Retina (tissue), 1 donor: ENCODE data around the gene CENPO.
"Not testable (repeated sequence)": the region's sequence is repeated elsewhere in the genome, so short reads cannot be mapped to it uniquely, and the experiment has no call there.

Experiments used
- DNase-seq: peaks from one replicate; pipeline ENCODE4 v3.0.0-alpha.2; 2016

The CENPO gene

DNA sequence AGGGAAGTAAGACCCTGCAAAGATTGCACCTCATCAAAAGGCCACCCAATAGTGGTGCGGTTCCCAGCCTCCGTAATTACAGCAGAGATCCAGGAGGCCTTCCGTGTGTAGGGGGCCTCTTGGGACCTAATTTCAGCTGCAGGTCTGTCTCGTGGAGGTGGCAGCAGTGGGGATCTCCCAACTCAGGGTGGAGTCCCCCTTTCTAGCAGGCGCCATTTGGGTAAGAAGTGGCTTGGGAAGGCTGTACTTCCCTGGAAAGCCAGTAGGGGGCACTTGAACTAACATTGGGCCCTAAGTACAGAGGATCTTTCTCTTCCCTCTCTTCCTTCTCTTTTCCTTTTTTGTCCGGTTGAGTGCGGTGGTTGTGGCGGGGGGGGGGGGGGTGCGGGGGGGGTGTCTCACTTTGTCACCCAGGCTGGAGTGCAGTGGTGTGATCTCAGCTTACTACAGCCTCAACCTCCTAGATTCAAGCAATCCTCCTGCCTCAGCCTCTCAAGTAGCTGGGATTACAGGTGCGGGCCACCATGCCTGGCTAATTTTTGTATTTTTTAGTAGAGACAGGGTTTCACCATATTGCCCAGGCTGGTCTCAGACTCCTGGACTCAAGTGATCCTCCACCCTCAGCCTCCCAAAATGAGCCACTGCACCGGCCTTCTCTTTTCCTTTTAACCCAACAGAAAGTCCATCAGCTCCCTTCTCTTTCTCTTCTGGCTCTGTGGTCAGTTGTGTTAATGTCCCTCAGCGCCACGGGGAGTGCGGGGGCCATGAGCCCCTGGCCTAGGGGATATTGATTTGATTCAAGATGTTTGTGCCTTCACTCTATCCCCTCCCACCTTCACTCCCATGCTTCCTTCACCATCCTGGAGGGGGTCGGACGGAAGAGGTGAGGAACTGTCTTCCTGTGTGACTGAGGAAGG is 32.0 kb downstream of the CENPO start:
- no peak for DNase-seq

DNA sequence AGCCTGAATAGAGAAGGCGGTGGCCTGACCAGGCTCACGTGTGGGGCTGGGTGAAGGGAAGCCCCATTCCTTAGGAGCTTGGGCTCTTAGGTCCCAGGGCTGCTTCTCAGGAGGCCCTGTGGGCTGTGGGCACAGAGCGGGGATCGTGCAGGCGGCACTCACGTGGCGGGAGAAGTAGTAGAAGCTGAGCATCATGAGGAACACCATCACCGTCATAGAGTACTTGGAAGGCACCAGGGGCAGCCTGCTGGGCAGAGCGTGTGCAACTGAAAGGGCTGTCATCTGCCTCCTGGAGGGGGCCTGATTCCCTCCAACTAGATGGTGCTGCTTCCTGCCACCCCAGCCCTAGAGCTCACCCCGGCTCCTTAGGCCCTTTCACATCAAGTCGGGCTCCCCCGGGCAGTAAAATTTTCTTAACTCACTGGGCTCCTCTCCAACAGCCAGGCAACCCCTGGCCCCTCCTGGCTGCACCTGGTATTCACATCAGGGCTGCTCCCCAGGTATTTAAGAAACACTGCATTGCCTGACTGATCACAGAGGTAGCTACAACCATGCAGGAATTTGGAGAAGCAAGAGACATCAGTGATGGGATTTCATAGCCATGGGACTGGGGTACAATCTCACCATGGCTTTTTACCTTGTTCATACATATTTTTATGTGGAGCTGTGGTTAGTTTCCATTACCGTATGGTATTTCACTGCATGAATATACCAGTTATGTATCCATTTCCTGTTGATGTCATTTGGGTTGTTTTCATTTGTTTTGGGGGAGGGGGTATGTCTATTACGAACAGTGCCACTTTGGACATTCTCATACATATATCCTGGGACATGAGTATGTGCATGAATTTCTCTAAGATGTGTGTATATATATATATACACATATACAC is 32.9 kb downstream of the CENPO start:
- no peak for DNase-seq

DNA sequence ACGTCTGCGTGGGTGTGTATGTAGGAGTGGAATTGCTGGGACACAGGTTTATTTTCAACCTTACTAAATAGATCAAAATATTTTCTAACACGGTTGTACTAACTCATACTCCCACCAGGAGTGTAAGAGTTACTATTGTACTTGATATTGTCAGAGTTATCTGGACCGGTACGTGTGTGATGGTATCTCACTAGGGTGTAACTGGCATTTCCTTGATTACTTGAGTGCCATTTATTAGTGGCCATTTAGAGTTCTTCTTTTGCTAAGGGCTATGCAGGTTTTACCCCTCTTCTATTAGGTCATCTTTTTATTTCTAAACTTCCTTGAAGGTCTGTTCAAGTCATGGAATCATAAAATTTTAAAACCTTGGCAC is 33.5 kb downstream of the CENPO start:
- DNase-seq = no peak

DNA sequence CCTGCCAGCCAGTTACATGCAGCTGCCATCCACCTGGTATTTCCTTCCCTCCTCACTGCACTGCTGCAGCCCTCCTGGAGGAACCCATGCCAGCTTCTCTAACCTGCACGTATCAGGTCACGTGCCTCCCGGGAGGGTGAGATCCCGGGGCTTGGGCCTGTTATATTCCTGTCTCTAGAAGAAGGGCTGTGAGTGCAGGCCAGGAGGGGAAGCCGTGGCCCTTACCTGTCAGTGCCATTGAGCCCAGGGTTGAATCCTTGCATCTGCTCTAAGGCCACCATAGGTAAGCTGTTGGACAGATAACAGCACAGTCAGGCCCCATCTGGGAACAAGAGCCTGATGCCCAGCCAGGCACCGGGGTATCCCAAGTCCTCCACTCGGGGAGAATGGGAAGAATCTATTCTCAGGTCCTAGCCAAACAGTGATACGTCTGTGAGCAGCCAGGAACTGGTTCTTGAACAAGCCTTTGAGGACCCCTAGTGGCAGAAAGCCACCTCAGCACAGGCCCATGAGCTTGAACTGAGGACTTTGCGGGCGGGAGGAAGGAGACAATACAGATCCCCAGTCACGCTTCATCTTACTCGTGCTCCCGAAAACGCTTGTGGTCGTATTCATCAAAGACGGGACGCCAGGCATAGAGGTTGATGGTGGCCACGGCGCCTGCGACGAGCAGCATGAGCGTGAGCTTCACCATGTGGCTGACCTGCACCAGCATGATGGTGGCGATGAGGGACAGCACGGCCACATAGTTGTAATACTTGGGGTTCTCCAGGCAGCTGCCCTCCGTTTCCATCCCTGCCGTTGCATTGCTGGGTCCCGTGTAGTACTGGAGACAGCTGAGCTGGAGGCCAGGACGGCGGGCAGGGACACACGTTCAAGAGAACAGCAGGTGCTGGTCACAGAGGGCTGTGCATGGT is 34.4 kb downstream of the CENPO start:
- DNase-seq = peak; percentile 87

DNA sequence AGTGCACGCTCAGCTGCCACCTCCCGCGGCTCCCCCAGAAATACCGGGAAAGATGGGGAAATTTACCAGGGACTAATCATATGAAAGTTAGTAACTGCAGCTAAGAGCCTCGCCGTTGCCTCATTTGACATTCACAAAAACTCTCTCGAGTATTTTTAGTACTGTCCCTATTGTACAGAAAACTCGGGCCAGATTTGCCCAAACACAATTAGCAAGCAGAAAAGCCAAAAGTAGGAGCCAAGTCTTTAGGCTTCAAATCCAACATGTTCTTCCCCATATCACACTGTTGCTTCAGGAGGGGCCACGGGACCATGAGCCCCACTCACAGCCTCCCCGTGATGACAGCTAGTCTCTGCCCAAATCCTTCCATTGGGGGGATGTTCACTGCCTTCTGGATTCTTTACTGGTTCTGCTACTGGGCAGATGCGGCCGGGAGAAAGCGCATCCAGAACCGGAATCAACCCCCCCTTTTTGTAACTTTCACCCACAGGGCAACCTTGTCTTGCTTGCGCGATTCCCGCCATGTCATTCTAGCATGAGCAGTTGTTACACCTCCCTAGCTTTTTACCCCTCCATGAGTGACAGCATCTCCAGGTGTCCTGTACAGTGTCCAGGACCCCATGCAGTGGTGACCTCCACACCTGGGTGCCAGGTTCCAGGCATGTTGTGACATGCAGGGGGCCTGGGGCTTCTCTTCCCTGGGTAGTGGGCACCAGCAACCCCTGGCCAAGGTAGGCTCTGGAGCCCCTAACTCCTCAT is 35.2 kb downstream of the CENPO start:
- no peak for DNase-seq

- DNase-seq = peak; percentile 13
Measured at GRCh38 chr2:24830351-24830750, 37.1 kb downstream of the CENPO start.

DNA sequence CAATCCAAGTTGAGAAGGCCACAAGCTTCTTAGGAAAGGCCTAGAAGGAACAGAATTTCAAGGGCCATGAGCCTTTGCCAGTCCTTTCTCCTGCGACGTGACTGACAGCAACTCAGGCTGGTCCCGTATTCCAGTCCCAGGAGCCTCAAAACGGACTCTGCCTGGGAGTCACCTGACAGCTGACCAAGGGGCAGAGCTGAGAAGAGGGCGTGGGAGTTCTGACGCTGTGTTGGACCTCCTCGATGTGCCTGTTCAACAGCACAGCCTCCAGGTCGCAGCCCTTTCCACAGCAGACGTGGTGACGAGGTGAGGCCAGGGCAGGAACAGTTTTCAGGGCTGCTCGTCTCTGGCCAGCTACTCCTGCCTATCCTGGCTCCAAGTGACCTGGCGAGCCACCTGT is 37.6 kb downstream of the CENPO start:
- DNase-seq = peak; percentile 6

GRCh38 chr2:24831221-24832072 is 38.2 kb downstream of the CENPO start:
- DNase-seq = peak; percentile 24

- peak; percentile 72 for DNase-seq
Measured at GRCh38 chr2:24832073-24832461, 38.8 kb downstream of the CENPO start.

- DNase-seq = no peak
Measured at GRCh38 chr2:24832521-24832920, 39.3 kb downstream of the CENPO start.

GRCh38 chr2:24832931-24833701 is 39.9 kb downstream of the CENPO start:
- peak; percentile 85 for DNase-seq

GRCh38 chr2:24833821-24834732 is 40.9 kb downstream of the CENPO start:
- no peak for DNase-seq

DNA sequence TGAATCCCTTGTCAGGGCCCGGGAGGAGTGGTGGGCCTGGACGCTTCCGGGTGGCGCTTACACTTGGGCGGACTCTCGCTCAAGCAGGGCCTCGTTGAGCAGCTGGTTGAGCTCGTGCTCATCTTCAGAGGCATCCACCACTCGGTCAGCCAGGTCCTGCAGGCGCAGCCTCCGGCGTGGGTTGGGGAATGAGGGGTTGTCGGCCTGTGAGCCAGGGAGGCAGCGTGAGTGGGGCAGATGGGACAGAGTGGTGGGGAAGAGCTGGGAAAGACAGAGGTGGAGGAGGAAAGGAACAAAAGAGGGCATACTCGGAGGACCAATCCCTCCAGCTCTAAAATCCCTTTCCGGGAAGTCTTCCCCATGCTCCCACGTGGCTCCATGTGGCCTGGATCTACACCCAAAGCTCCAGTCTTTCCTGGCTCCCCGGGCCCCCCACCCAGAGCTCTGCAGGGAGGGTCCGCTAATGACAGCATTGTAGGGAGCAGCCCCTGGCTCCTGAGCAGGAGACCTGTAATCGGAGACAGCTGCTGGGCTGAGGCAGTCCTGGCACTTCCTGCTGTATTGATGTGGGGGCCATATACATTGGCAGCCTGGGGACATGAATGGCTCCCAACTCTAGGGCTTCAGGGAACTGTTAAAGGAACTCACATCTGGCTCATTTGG is 41.6 kb downstream of the CENPO start:
- no peak for DNase-seq

DNA sequence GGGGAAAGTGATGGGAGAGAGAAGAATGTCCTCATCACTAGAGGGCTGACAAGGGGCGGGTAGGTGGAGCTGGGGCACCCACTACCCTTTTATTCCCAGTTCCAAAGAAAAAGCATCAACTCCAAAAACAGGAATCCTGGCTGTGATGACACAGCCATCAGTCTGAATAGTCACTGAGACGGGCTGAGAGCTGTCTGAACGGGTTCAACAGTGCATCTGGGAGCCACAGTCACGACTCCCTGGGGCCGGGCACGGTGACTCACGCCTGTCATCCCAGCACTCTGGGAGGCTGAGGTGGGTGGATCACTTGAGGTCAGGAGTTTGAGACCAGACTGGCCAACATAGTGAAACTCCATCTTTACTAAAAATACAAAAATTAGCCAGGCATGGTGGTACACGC is 42.2 kb downstream of the CENPO start:
- not testable (repeated sequence) for DNase-seq

DNA sequence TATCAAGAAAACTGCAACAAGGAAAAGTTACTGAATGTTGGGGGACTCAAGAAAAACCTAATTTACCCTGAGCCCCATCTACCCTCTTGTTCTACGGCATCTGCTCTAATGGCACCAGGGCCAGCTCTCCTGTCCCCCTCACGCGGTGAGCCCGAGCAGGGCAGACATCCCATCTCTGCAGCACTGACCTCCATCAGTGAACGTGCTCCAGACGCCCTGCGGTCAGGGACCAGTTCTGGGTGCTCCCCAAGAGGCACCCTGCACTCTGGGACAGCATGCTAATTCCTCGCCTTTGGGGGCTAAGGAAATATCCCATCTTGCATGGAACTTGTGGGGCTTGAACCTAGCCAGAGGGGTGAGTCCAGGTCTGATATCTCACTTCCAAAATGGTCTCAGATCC is 43.0 kb downstream of the CENPO start:
- DNase-seq = no peak

- no peak for DNase-seq
Measured at GRCh38 chr2:24836706-24837105, 43.5 kb downstream of the CENPO start.

- DNase-seq = no peak
Measured at GRCh38 chr2:24837996-24838513, 44.8 kb downstream of the CENPO start.

DNA sequence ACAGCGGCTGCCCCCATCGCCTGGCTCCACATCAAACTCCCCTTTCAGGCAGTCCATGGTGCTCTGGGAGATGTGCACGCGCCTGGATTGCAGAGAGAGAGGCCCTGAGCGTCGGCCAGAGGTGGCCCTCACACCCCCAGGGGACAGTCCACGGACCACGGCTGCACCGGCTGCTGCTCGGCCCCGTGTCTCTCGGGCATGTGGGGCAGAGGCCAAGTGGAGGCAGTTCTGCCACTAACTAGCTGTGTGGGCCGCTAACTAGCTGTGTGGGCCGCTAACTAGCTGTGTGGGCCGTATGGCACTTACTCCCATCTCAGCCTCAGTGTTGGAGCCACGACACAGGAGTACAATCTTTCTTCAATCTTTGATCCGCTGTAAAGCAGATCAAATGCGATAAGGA is 45.3 kb downstream of the CENPO start:
- DNase-seq = no peak
